Subcutaneous adipose tissue (tissue), 4 donors: Measurements from ENCODE around the gene SEPTIN12. TPM values are rescaled to one million over a fixed set of nuclear protein-coding genes. Genes with fewer than 3 reads are reported as not detected.

Source experiments
- CTCF ChIP-seq: fragments of 450-650 bp; IDR thresholded peaks from one replicate; pipeline ENCODE4 v1.5.1; 2016; ENCODE audit warnings: low read depth, mild to moderate bottlenecking, control low read depth, antibody characterized with exemption, moderate library complexity
- total RNA-seq, 4 donors: library from RNA; depleted of rRNA; stranded (reverse); fragments of >200 nt; gene quantifications; one replicate each; pipeline ENCODE4 v1.1.0, GENCODE V29; 2016

The SEPTIN12 gene
- total RNA-seq, 4 donors from 2014 or later, result not detected

- TF ChIP-seq CTCF, result no peak
Observed at GRCh38 chr16:4748682-4749411, 39.3 kb downstream of the SEPTIN12 start.

DNA sequence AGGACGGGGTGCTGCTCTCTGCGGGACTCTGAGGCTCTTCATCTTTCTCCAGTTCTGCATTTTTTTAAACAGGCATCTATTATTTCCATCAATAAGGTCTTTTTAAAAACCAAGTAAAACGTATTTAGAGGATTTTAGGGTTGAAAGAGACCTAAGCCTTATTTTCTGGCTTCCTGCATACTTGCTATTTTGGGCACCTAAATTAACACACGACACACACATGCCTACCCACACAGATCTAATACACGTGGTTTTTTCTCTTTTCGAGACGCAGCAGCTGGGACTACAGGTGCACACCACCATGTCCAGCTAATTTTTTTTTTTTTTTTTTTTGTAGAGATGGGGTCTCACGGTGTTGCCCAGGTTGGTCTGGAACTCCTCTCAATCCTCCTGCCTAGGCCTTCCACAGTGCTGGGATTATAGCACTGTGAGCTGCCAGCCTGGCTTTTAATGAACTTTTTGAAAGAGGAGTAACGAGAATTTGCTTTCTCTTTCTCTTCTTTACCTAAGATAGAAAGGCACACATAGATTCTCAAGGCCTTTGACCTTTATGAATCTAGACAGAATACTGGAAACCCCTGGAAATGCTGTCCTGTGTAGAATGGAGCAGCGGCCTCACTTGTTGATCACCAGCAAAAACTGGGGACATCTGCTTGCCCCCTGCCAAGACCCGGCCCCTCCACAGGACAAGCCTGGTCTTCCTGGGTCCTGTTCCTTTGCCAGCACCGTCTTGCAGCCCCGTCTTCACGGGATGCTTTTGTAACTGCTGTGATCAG lies 40.1 kb downstream of the SEPTIN12 start:
- TF ChIP-seq CTCF, result no peak

DNA sequence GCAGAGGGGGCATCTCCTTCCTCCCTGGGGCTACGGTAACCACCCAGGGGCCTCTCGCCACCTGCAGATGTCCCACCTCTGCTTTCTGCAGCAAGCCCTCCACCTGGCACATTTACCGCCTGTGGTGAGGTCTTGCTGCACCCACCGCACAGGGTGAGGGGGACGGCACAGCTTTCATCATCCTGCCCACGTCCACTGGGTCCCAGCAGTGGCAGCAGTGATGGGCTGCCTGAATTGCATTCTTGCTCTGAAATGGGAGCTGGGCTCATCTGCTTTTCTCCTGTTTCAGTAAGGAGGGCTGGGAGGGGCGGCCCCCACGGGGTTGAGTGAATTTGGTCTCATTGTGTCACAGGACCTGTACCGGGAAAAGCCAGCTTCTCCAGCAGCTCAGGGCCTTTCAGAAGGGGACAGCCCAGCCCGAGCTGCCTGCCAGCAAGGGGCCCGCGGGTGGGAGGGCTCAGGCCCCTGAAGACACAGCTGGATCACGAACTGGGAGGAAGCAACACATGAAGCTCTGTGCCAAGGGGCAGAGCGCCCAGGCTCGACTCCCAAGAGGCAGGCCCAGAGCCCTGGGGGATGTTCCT lies 41.1 kb downstream of the SEPTIN12 start:
- TF ChIP-seq CTCF, result no peak

- no peak for TF ChIP-seq CTCF
Observed at GRCh38 chr16:4746215-4746614, 41.9 kb downstream of the SEPTIN12 start.

DNA sequence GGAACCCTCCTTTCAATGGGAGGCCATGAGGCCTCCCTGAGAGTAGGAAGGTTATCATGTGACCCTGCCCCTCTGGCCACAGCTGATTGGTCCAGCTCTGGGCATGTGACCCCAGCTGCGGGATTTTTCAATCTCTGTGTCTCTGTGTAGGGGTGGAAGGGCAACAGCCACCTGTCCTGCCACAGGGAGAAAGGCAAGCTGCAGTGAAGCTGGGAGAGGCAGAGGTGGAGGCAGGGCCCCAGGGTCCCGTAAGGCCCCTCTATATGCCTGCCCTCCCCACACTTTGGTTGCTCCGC lies 42.9 kb downstream of the SEPTIN12 start:
- no peak for TF ChIP-seq CTCF

GRCh38 chr16:4744555-4745273 lies 43.4 kb downstream of the SEPTIN12 start:
- TF ChIP-seq CTCF, result no peak
